ENCODE results near the gene EIF1AX.
"Not testable (repeated sequence)": the region's sequence is repeated elsewhere in the genome, so short reads cannot be mapped to it uniquely, and the experiment has no call there.

The EIF1AX gene

GRCh38 chrX:20141281-20142220, at the start of gene EIF1AX:
TSS of gene EIF1AX (minus strand) at chrX:20141838. CDS start at chrX:20141640, 198 bp downstream.
- Histone ChIP-seq H3K4me3 (peak within 1 kb of the TSS; percentile 90), H3K9me3 (ENCODE audit: low read depth, low read length) (no peaks in the 10 kb centered on the region), H3K27ac (peak within 1 kb of the TSS; percentile 46; the same call in 1 of the 2 replicates), H3K9ac (ENCODE audit: insufficient read length) (peak within 1 kb of the TSS; percentile 97), H3K36me3 (ENCODE audit: insufficient read depth, low read length) (peaks cover 38% of the 10 kb centered on the region)
- TF ChIP-seq EZH2 (IDR thresholded peaks at IDR 0.05) (no peak), POLR2AphosphoS5 (IDR thresholded peaks at IDR 0.05; ENCODE audit: borderline replicate concordance, low read depth, low read length) (peak; percentile 79), FOXP2 (optimal IDR thresholded peaks at IDR 0.05; ENCODE audit: control extremely low read depth, extremely low read length, insufficient read depth) (peak; percentile 91)
- DNase-seq (ENCODE audit: low read depth, low spot score) = peak; percentile 94

GRCh38 chrX:20189171-20189570, 47.5 kb upstream of the EIF1AX start:
- no peak overlapping the region for H3K27ac ChIP-seq
- no peak for DNase-seq (ENCODE audit: low read depth, low spot score)
- no peak for TF ChIP-seq EZH2 (IDR thresholded peaks at IDR 0.05)
- no peak for TF ChIP-seq POLR2AphosphoS5 (IDR thresholded peaks at IDR 0.05; ENCODE audit: borderline replicate concordance, low read depth, low read length)
- TF ChIP-seq FOXP2 (optimal IDR thresholded peaks at IDR 0.05; ENCODE audit: control extremely low read depth, extremely low read length, insufficient read depth) = no peak
- H3K9me3 ChIP-seq (ENCODE audit: low read depth, low read length) = no peaks in the 10 kb centered on the region
- H3K36me3 ChIP-seq (ENCODE audit: insufficient read depth, low read length) = no peaks in the 10 kb centered on the region; the same call in 1 of the 2 replicates
- H3K4me3 ChIP-seq = no peak overlapping the region
- H3K9ac ChIP-seq (ENCODE audit: insufficient read length) = no peak overlapping the region

- TF ChIP-seq POLR2AphosphoS5 (IDR thresholded peaks at IDR 0.05; ENCODE audit: borderline replicate concordance, low read depth, low read length) = no peak
- TF ChIP-seq EZH2 (IDR thresholded peaks at IDR 0.05) = no peak
- no peak for TF ChIP-seq FOXP2 (optimal IDR thresholded peaks at IDR 0.05; ENCODE audit: control extremely low read depth, extremely low read length, insufficient read depth)
- Histone ChIP-seq H3K27ac (no peak overlapping the region), H3K9me3 (ENCODE audit: low read depth, low read length) (no peaks in the 10 kb centered on the region), H3K9ac (ENCODE audit: insufficient read length) (no peak overlapping the region), H3K4me3 (no peak overlapping the region), H3K36me3 (ENCODE audit: insufficient read depth, low read length) (no peaks in the 10 kb centered on the region)
- no peak for DNase-seq (ENCODE audit: low read depth, low spot score)
These were observed 40.1 kb upstream of the EIF1AX start for GRCh38 chrX:20181598-20182329.

GRCh38 chrX:20177093-20177492, 35.5 kb upstream of the EIF1AX start:
- Histone ChIP-seq H3K27ac (no peak overlapping the region), H3K9ac (ENCODE audit: insufficient read length) (no peak overlapping the region), H3K4me3 (no peak overlapping the region), H3K36me3 (ENCODE audit: insufficient read depth, low read length) (peaks cover 11% of the 10 kb centered on the region; the same call in 1 of the 2 replicates), H3K9me3 (ENCODE audit: low read depth, low read length) (no peaks in the 10 kb centered on the region)
- DNase-seq (ENCODE audit: low read depth, low spot score) = no peak
- TF ChIP-seq POLR2AphosphoS5 (IDR thresholded peaks at IDR 0.05; ENCODE audit: borderline replicate concordance, low read depth, low read length) (no peak), FOXP2 (optimal IDR thresholded peaks at IDR 0.05; ENCODE audit: control extremely low read depth, extremely low read length, insufficient read depth) (no peak), EZH2 (IDR thresholded peaks at IDR 0.05) (no peak)

- no peak for TF ChIP-seq POLR2AphosphoS5 (IDR thresholded peaks at IDR 0.05; ENCODE audit: borderline replicate concordance, low read depth, low read length)
- no peak for TF ChIP-seq EZH2 (IDR thresholded peaks at IDR 0.05)
- TF ChIP-seq FOXP2 (optimal IDR thresholded peaks at IDR 0.05; ENCODE audit: control extremely low read depth, extremely low read length, insufficient read depth) = no peak
- H3K9ac ChIP-seq (ENCODE audit: insufficient read length) = no peak overlapping the region
- peaks cover 11% of the 10 kb centered on the region; the same call in 1 of the 2 replicates for H3K36me3 ChIP-seq (ENCODE audit: insufficient read depth, low read length)
- DNase-seq (ENCODE audit: low read depth, low spot score) = no peak
- no peak overlapping the region for H3K4me3 ChIP-seq
- no peaks in the 10 kb centered on the region for H3K9me3 ChIP-seq (ENCODE audit: low read depth, low read length)
- no peak overlapping the region for H3K27ac ChIP-seq
These were observed 32.2 kb upstream of the EIF1AX start for GRCh38 chrX:20173856-20174255.

- DNase-seq (ENCODE audit: low read depth, low spot score) = no peak
- TF ChIP-seq FOXP2 (optimal IDR thresholded peaks at IDR 0.05; ENCODE audit: control extremely low read depth, extremely low read length, insufficient read depth) = no peak
- TF ChIP-seq POLR2AphosphoS5 (IDR thresholded peaks at IDR 0.05; ENCODE audit: borderline replicate concordance, low read depth, low read length) = no peak
- H3K9ac ChIP-seq (ENCODE audit: insufficient read length) = no peak overlapping the region
- H3K27ac ChIP-seq = no peak overlapping the region
- H3K4me3 ChIP-seq = no peak overlapping the region
- H3K36me3 ChIP-seq (ENCODE audit: insufficient read depth, low read length) = peaks cover 11% of the 10 kb centered on the region; the same call in 1 of the 2 replicates
- no peaks in the 10 kb centered on the region for H3K9me3 ChIP-seq (ENCODE audit: low read depth, low read length)
These were observed 31.7 kb upstream of the EIF1AX start for GRCh38 chrX:20173313-20173712.

GRCh38 chrX:20171887-20172286, 30.2 kb upstream of the EIF1AX start:
- H3K4me3 ChIP-seq = no peak overlapping the region
- peaks cover 11% of the 10 kb centered on the region; the same call in 1 of the 2 replicates for H3K36me3 ChIP-seq (ENCODE audit: insufficient read depth, low read length)
- no peak for TF ChIP-seq FOXP2 (optimal IDR thresholded peaks at IDR 0.05; ENCODE audit: control extremely low read depth, extremely low read length, insufficient read depth)
- no peak for TF ChIP-seq EZH2 (IDR thresholded peaks at IDR 0.05)
- no peak for TF ChIP-seq POLR2AphosphoS5 (IDR thresholded peaks at IDR 0.05; ENCODE audit: borderline replicate concordance, low read depth, low read length)
- H3K9ac ChIP-seq (ENCODE audit: insufficient read length) = no peak overlapping the region
- no peaks in the 10 kb centered on the region for H3K9me3 ChIP-seq (ENCODE audit: low read depth, low read length)
- no peak overlapping the region for H3K27ac ChIP-seq
- no peak for DNase-seq (ENCODE audit: low read depth, low spot score)

GRCh38 chrX:20162516-20162915, 20.9 kb upstream of the EIF1AX start:
- H3K9ac ChIP-seq (ENCODE audit: insufficient read length); H3K9me3 ChIP-seq (ENCODE audit: low read depth, low read length); H3K36me3 ChIP-seq (ENCODE audit: insufficient read depth, low read length); H3K4me3 ChIP-seq; H3K27ac ChIP-seq; DNase-seq (ENCODE audit: low read depth, low spot score): not testable (repeated sequence)
